Activated T-cell treated with anti-CD3 and anti-CD28 coated beads, Interleukin-2, amount 50 U/mL, for 24 hours (primary cell): Measurements from ENCODE around the gene INPP5K.

Source experiments
- DNase-seq: peaks from one replicate; pipeline ENCODE4 v3.0.0-alpha.2; 2020
- H3K27ac Mint-ChIP-seq: 2 replicates; pipeline ENCODE4 v1.8.0; 2020; ENCODE audit warnings: mild to moderate bottlenecking, mixed read lengths
- H3K27me3 Mint-ChIP-seq: 2 replicates; pipeline ENCODE4 v1.8.0; 2020; ENCODE audit warnings: mixed read lengths
- H3K36me3 Mint-ChIP-seq: 2 replicates; pipeline ENCODE4 v1.8.0; 2020; ENCODE audit warnings: low read depth, mixed read lengths
- H3K4me1 Mint-ChIP-seq: 2 replicates; pipeline ENCODE4 v1.8.0; 2020; ENCODE audit warnings: low read depth, mixed read lengths
- H3K4me3 Mint-ChIP-seq: 2 replicates; pipeline ENCODE4 v1.8.0; 2020; ENCODE audit warnings: mild to moderate bottlenecking, moderate library complexity, mixed read lengths
- H3K9me3 Mint-ChIP-seq: 2 replicates; pipeline ENCODE4 v1.8.0; 2020; ENCODE audit warnings: mixed read lengths

Gene INPP5K

DNA sequence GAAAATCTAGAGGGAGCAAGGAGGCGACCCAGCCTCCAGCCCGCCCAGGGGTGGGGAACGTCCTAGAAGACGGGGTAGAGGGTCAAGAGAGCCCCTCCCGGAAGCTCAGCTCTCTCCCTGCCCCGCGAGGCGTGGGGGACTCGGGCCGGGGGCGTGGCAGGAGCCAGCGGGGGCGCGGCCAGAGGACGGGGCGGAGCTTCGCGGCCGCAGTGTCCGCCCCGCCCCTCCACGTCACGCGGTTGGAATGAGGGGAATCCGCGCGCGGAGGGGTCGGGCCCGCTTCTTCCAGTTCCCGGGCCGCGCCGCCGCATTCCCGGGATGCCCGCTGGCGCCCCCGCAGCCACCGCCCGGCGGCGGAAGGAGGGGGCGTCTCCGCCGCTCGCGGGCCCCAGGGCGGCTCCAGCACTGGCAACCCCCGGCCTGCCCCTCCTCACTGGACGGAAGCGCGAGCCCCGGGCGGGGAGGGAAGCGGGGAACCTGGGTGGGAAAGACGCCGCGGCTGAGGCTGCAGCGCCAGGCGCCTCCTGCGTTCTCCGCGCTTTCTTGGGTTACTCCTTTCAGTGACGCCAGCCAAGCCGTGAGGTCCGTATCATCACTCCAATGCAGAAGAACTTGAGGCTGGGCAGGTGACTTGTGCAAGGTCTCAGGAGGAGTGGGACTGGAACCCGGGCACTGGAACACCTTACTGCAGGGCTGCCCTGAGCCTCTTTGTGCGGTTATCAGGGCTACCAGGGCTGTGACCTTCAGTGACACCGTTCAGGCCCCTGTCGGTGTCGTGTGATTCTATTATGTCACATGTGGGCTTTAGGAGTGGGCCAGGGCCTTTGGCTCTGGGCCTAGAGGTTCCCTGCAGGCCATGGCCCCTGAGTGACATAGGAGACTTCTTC is 28.2 kb downstream of the INPP5K start:
- Mint-ChIP-seq H3K27me3 (peaks cover 4% of the 10 kb centered on the region), H3K36me3 (no peaks in the 10 kb centered on the region), H3K4me3 (peak overlapping the region; percentile 75), H3K4me1 (peaks cover 41% of the 10 kb centered on the region), H3K9me3 (no peaks in the 10 kb centered on the region), H3K27ac (peak overlapping the region; percentile 52)
- DNase-seq, result peak; percentile 83

DNA sequence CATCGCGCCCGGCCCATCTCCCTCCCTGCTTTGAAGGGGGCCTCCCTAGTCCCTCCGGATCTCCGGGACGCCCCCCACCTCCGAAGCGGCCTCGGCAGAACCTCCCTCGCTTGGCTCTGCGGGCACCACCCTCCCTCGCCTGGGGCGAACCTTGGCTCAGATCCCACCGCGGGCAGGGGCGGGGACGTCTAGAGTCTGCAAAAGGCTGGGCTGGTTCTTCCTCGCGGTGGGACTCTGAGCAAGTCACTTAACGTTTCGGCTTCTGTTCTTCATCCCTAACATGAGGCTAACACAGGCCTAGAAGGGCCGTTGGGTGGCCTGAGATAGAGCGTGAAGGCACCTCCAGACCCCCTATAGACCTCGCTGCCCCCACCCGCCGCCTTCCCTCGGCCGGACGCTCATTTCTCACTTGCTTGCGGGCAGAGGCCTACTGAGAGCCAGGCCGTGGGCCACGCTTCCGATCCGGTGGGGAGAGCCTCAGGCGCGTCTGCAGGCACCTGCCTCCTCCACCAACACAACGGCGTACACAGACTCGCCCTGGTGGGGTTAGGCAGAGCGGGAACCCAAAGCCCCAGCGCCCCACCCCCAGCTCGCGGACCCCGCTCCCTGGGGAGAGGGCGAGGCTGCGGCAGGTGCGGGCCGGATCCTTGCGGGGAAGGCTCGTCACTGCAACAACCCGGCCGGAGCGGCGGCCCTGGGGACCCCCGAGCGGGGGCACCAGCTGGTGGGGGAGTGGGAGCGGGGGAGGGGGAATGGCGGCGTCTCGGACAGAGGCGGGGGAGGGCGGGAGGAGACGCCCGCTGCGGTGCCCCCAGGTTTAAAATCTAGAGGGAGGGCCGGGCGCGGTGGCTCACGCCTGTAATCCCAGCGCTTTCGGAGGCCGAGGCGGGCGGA is 29.4 kb downstream of the INPP5K start:
- Mint-ChIP-seq H3K27ac (peak overlapping the region; percentile 75), H3K9me3 (no peaks in the 10 kb centered on the region), H3K27me3 (peaks cover 2% of the 10 kb centered on the region), H3K36me3 (no peaks in the 10 kb centered on the region), H3K4me1 (peaks cover 36% of the 10 kb centered on the region), H3K4me3 (peak overlapping the region; percentile 75)
- peak; percentile 81 for DNase-seq

DNA sequence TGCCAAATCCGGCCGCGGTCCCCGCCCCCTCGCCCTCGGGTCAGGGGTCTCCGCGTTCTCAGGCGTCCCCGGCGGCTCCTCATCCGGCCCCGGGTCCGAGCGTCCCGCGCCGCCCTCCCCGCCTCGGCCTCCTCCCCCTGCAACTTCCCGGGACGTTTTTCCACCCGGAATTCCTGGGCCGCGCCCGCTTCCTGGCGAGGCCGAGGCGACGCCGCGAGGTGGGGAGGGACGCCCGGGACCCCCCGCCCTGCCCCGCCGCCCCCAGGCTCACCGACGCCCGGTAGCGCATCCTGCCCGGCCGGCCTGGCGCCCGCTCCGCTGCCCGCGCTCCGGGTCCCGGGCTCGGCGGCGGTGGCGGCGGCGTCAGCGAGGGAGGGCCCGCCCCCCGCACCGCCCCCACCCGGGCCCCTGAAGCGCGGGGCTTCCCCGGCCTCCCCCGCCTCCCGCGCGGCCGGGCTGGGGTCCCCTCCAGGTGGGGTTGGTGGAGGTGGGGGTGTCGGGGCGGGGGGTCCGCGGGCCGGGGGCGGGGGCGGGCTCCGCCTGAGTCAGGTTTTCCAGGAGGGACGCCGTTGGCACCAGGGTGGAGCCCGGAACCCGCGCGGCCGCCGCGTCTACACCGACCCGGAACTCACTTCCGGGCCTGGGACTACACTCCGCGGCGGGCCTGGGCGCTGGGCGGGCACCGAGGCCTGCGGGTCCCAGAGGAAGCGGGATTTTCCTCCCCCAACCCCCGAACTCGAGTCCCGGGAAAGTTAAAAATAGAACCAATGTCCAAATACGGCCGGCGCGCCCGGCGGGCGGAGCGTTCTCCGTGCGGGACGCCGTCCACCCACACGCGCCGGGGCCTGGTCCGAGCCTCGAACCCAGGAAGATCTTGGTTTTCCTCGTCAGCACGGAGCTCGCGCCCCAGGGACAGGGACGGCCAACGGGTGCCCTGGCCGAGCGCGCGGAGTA is 30.7 kb downstream of the INPP5K start:
- H3K4me3 Mint-ChIP-seq, result peak overlapping the region; percentile 67
- DNase-seq, result peak; percentile 79
- no peaks in the 10 kb centered on the region for H3K9me3 Mint-ChIP-seq
- peaks cover 8% of the 10 kb centered on the region for H3K36me3 Mint-ChIP-seq
- H3K27me3 Mint-ChIP-seq, result no peaks in the 10 kb centered on the region
- no peak overlapping the region for H3K27ac Mint-ChIP-seq
- H3K4me1 Mint-ChIP-seq, result peaks cover 31% of the 10 kb centered on the region

DNA sequence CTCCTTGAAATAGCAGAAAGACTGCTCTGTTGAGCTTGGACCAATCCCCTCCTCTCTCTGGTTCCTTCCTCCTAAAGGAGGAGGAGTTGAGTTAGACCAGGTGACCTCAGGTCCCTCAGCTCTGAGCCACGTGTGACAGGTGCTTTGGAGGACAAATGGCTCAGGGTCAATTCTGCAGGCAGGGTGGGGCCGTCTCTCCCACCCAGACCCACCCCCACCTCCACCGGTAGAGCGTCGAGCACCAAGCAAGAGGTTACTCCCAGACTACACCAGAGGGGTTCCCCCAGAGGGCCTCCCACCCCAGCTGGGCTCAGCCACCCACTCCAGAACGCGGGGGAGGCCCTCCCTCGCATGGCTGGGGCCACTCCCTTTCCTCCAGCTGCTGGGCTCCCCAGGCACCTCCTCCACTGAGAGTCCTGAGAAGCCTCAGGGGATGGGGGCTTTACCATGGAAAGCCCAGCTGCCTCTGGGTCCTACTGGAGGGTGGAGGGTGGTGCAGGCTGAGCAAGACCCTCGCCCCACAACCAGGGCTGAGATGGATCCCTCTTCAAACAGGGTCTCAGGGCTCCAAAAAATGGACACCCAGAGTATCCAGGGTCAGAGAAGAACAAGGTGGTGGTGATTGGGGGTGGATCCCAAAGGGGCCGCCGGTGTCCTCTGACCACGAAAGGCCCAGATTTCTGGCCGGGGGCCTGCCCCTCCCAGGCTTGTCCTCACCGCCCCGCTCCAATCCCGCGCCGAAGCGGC is 31.6 kb downstream of the INPP5K start:
- peaks cover 12% of the 10 kb centered on the region for H3K36me3 Mint-ChIP-seq
- H3K27ac Mint-ChIP-seq, result peak overlapping the region; percentile 82
- peaks cover 25% of the 10 kb centered on the region for H3K4me1 Mint-ChIP-seq
- H3K27me3 Mint-ChIP-seq, result no peaks in the 10 kb centered on the region
- no peaks in the 10 kb centered on the region for H3K9me3 Mint-ChIP-seq
- H3K4me3 Mint-ChIP-seq, result peak overlapping the region; percentile 71
- peak; percentile 56 for DNase-seq

DNA sequence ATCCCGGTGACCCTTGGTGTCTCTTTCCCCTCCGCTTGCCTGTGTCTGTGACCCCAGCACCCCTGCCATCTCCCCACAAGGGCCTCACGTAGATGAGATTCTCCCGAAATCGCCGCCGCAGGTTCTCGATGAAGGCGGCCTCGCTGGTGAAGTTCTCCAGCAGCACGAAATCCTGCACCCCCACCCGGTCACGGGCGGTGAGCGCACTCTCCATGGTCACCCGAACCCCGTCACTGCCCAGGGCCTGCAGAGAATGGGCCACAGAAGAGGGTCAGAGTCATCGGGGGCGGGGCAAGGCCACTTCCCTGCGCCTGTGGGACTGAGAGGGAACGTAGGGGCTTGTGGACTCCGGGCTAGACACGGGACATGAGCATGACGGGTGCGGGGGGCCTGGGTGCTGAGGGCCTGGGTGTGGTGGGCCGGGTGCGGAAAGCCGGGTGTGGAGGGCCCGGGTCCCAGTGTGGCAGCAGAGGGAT is 32.3 kb downstream of the INPP5K start:
- H3K4me1 Mint-ChIP-seq, result peaks cover 24% of the 10 kb centered on the region
- peaks cover 16% of the 10 kb centered on the region for H3K36me3 Mint-ChIP-seq
- DNase-seq, result no peak
- H3K4me3 Mint-ChIP-seq, result no peak overlapping the region
- no peaks in the 10 kb centered on the region for H3K9me3 Mint-ChIP-seq
- H3K27ac Mint-ChIP-seq, result no peak overlapping the region
- H3K27me3 Mint-ChIP-seq, result no peaks in the 10 kb centered on the region

DNA sequence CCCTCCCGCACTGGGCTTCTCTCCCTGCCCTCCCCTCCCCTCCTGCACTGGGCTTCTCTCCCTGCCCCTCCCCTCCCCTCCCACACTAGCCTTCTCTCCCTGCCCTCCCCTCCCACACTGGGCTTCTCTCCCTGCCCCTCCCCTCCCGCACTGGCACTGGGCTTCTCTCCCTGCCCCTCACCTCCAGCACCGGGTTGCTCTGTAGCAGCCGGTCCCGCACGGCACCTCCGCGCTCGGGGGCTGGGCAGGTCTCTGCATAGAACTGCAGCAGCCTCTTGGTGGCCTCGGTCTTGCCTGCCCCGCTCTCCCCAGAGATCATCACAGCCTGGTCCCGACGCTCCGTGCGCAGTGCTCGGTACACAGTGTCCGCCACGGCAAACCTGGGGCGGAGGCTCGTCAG is 33.7 kb downstream of the INPP5K start:
- Mint-ChIP-seq H3K27me3 (no peaks in the 10 kb centered on the region), H3K4me1 (peaks cover 14% of the 10 kb centered on the region), H3K4me3 (no peak overlapping the region), H3K9me3 (no peaks in the 10 kb centered on the region), H3K36me3 (peaks cover 21% of the 10 kb centered on the region), H3K27ac (no peak overlapping the region)
- DNase-seq, result no peak

DNA sequence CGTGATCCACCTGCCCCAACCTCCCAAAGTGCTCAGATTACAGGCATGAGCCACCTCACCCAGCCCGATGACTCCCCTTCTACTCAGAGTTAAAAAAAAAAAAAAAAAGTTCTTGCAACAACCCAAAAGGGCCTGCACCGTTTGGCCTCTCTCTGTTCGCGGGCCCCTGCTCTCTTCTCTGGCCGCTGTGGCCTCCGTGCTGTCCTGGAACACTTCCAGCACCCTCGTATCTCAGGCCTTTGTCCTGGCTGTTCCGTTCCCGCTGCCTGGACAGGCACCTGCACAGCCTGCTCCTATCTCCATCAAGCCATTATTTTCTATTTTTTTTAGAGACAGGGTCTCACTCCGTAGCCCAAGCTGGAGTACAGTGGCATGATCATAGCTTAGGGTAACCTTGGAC is 34.7 kb downstream of the INPP5K start:
- Mint-ChIP-seq H3K36me3 (peaks cover 21% of the 10 kb centered on the region), H3K4me3 (no peak overlapping the region), H3K4me1 (peaks cover 7% of the 10 kb centered on the region), H3K9me3 (no peaks in the 10 kb centered on the region), H3K27ac (no peak overlapping the region), H3K27me3 (no peaks in the 10 kb centered on the region)
- no peak for DNase-seq

DNA sequence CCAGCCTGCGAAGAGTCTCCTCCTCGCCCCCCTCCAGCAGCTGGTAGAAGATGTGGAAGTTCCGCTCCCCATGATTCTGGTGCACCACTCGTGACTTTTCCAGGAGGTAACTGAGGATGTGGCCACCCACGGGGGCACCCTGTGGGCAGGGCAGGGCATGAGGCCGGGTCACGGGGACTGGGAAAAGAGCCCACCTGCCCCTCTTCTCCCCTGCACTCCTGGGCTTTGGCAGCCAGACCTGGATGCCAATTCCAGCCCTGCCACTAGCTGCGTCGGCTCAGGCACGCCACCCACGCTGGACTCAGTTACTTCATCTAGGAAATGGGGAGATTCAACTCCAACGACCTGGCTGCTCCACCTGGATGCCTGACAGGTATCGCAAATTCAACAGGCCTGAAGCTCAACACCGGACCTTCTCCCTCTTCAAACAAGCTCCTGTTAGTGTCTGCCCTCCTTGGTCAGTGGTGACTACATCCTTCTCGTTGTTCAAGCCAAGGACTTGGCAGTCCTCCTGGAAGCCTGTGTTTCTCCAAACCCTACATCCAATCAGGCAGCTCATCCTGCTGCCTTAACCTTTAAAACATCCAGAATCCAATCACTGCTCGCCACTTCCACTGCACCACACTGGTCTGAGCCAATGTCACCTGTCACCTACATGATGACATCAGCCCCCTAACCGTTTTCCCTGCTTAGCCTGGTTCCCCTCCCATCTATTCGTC is 35.5 kb downstream of the INPP5K start:
- no peak for DNase-seq
- Mint-ChIP-seq H3K36me3 (peaks cover 21% of the 10 kb centered on the region), H3K27ac (no peak overlapping the region)

DNA sequence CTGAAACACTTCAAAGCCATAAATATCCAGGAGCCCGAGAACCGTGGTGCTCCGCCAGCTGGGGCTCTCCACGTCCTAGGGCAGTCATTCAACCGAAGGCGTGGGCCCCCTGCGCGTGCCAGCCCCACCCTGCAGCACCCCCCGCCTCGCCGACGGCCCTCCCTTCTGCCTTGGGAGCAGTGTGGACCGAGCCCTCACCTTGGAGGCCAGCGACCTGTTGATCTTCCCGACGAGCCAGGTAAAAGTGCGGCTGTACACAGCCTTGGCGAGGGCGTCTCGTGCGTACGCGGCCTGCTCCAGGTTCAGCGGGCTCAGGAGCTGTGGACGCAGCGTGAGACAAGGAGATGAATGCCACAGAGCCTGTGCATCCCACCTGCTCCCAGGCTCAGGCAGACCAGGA is 38.0 kb downstream of the INPP5K start:
- DNase-seq, result no peak
- no peaks in the 10 kb centered on the region for H3K27me3 Mint-ChIP-seq
- no peaks in the 10 kb centered on the region for H3K9me3 Mint-ChIP-seq
- no peak overlapping the region for H3K4me3 Mint-ChIP-seq
- no peak overlapping the region for H3K27ac Mint-ChIP-seq
- H3K4me1 Mint-ChIP-seq, result peaks cover 8% of the 10 kb centered on the region
- H3K36me3 Mint-ChIP-seq, result peaks cover 23% of the 10 kb centered on the region

More for the DNA sequence above, 35.5 kb downstream of the INPP5K start:
- Mint-ChIP-seq H3K4me3 (no peak overlapping the region), H3K4me1 (peaks cover 5% of the 10 kb centered on the region), H3K27me3 (no peaks in the 10 kb centered on the region), H3K9me3 (no peaks in the 10 kb centered on the region)

DNA sequence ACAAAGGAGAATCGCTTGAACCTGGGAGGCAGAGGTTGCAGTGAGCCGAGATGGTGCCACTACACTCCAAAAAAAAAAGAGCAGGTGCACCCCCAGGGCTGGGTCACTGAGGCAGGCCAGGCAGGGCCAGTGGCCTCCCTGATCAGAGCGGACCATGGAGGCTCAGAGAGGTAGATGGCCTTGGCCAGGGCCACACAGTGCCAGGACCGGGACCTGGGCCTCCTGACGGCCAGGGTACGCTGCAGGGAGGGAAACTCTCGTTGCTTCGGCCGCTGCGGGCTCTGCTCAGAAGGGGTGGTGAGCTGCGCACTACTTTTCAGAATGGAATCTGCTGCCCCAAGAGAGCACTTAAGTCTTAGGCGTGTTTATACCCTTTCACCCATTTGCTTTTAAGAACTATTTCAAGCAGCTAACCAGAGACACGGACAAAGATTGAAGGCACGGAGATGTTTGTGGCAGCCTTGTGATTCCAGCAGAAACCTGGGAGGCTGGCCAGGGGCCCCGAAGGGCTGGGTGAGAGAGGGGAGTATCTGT is 41.0 kb downstream of the INPP5K start:
- no peak for DNase-seq
- Mint-ChIP-seq H3K4me3 (no peak overlapping the region), H3K27me3 (no peaks in the 10 kb centered on the region), H3K4me1 (peaks cover 17% of the 10 kb centered on the region), H3K9me3 (no peaks in the 10 kb centered on the region), H3K27ac (no peak overlapping the region), H3K36me3 (peaks cover 20% of the 10 kb centered on the region)

DNA sequence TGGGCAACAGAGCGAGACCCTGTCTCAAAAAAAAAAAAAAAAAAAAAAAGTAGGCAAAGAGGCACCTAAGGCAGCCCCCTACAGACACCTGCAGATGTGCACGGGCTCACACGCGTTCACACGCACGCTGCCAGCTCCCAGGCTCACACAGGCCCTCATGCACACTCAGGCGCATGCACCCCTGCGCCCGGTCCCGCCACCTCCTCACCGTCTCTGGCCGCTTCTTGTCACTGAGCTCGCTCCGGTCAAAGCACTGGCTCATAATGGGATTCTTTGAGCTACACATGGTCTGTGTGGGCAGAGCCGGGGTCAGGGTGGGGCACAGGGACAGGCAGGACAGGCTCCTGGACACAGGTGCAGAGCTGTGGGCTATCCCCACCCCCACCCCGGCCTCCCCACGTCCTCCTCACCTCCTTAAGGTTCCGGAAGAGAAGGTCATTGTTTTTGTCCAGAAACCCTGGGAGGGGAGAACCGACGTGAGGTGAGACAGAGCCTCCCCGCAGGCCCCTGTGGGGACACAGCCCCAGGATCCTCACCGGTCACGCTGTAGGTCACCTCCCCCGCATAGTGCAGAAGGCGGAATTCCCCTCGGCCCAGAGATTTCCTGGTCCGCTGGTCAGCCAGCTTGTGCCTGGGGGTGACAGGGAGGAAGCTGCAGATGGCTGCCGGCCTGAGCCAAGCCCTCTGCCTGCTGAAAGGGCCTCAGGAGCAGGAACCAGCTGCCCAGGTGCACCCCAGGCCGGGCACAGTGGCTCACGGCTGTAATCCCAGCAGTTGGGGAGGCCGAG is 41.8 kb downstream of the INPP5K start:
- Mint-ChIP-seq H3K4me1 (peaks cover 17% of the 10 kb centered on the region), H3K27me3 (no peaks in the 10 kb centered on the region), H3K36me3 (peaks cover 22% of the 10 kb centered on the region), H3K27ac (no peak overlapping the region), H3K9me3 (no peaks in the 10 kb centered on the region), H3K4me3 (no peak overlapping the region)
- DNase-seq, result no peak

DNA sequence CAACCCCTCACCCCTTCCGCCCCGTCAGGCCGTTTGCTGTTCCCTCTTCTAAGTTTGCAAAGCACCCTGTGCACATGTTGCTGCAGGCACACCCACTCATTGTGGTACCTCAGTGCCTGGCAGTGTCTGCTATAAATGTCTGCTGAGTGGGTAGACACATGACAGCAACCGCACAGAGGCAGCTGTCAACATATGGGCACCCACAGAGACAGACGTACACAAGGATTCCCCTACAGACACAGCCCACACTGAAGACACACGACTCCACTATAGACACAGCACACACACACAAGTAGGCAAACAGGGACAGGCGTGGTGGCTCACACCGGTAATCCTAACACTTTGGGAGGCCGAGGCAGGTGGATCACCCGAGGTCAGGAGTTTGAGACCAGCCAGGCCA is 42.6 kb downstream of the INPP5K start:
- H3K36me3 Mint-ChIP-seq, result peaks cover 27% of the 10 kb centered on the region
- H3K27me3 Mint-ChIP-seq, result no peaks in the 10 kb centered on the region
- H3K4me1 Mint-ChIP-seq, result peaks cover 17% of the 10 kb centered on the region
- no peak overlapping the region for H3K4me3 Mint-ChIP-seq
- DNase-seq, result no peak
- H3K9me3 Mint-ChIP-seq, result no peaks in the 10 kb centered on the region
- peak overlapping the region; percentile 3 for H3K27ac Mint-ChIP-seq
